ENCODE measurements around the gene PURA.

Gene PURA

DNA sequence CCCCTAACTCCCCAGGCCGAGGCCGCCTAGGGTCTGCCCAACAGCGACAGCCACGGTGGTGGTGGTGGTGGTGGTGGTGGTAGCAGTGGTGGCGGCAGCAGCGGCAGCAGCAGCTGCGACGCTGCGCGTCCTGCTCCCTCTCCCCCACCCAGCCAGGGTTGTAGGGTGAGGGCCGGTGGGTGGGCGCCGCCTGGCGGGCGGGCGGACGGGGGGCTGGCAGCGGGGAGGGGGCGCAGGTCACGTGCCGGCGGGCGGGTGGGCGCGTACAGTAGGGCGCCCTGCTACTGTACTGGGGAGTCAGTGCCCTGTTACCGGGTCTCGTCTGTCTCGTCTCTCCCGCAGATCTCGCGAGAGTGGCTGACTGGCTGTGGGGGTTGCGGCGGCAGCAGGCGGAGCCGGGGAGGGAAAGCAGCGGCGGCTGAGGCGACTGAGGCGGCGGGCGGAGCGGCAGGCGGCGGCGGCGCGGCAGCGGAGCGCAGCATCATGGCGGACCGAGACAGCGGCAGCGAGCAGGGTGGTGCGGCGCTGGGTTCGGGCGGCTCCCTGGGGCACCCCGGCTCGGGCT lies at the start of gene PURA:
Gene PURA, plus strand, starts transcription at position 411 of the 565 bp plus-strand sequence. Its CDS starts 73 bp downstream, at position 484.
- peaks cover 31% of the 10 kb centered on the region for H3K4me1 ChIP-seq (ENCODE audit: insufficient read depth, low read length)
- no peaks in the 10 kb centered on the region for H3K36me3 ChIP-seq (ENCODE audit: insufficient read depth, low read depth, low read length)
- peak within 1 kb of the TSS; percentile 85 for H3K4me3 ChIP-seq (ENCODE audit: low read length)
- no peaks in the 10 kb centered on the region; the same call in 1 of the 2 replicates for H3K9me3 ChIP-seq (ENCODE audit: insufficient read depth, low read depth, low read length)
- H3K27ac ChIP-seq (ENCODE audit: low read length) = no peak within 1 kb of the TSS
- H3K9ac ChIP-seq (ENCODE audit: low read depth, low read length) = peak within 1 kb of the TSS; percentile 54; the same call in 1 of the 2 replicates
- H3K27me3 ChIP-seq (ENCODE audit: insufficient read depth, low read length) = peaks cover 88% of the 10 kb centered on the region

- no peak overlapping the region for H3K9ac ChIP-seq (ENCODE audit: low read depth, low read length)
- no peaks in the 10 kb centered on the region for H3K9me3 ChIP-seq (ENCODE audit: insufficient read depth, low read depth, low read length)
- no peak overlapping the region for H3K4me3 ChIP-seq (ENCODE audit: low read length)
- H3K27me3 ChIP-seq (ENCODE audit: insufficient read depth, low read length) = peaks cover 39% of the 10 kb centered on the region
- H3K36me3 ChIP-seq (ENCODE audit: insufficient read depth, low read depth, low read length) = no peaks in the 10 kb centered on the region
- no peak overlapping the region for H3K27ac ChIP-seq (ENCODE audit: low read length)
- H3K4me1 ChIP-seq (ENCODE audit: insufficient read depth, low read length) = no peaks in the 10 kb centered on the region
Measured at GRCh38 chr5:140072812-140073211, 41.1 kb upstream of the PURA start.

GRCh38 chr5:140073296-140073695 lies 40.6 kb upstream of the PURA start:
- Histone ChIP-seq H3K27ac (ENCODE audit: low read length) (no peak overlapping the region), H3K27me3 (ENCODE audit: insufficient read depth, low read length) (peaks cover 34% of the 10 kb centered on the region), H3K9me3 (ENCODE audit: insufficient read depth, low read depth, low read length) (no peaks in the 10 kb centered on the region), H3K36me3 (ENCODE audit: insufficient read depth, low read depth, low read length) (no peaks in the 10 kb centered on the region), H3K4me1 (ENCODE audit: insufficient read depth, low read length) (no peaks in the 10 kb centered on the region), H3K9ac (ENCODE audit: low read depth, low read length) (no peak overlapping the region), H3K4me3 (ENCODE audit: low read length) (no peak overlapping the region)

GRCh38 chr5:140075371-140075770 lies 38.5 kb upstream of the PURA start:
- Histone ChIP-seq H3K9ac (ENCODE audit: low read depth, low read length) (no peak overlapping the region), H3K9me3 (ENCODE audit: insufficient read depth, low read depth, low read length) (no peaks in the 10 kb centered on the region), H3K4me1 (ENCODE audit: insufficient read depth, low read length) (no peaks in the 10 kb centered on the region), H3K27ac (ENCODE audit: low read length) (no peak overlapping the region), H3K36me3 (ENCODE audit: insufficient read depth, low read depth, low read length) (no peaks in the 10 kb centered on the region), H3K4me3 (ENCODE audit: low read length) (no peak overlapping the region), H3K27me3 (ENCODE audit: insufficient read depth, low read length) (peaks cover 18% of the 10 kb centered on the region)

GRCh38 chr5:140076142-140076541 lies 37.8 kb upstream of the PURA start:
- Histone ChIP-seq H3K9me3 (ENCODE audit: insufficient read depth, low read depth, low read length) (no peaks in the 10 kb centered on the region), H3K4me3 (ENCODE audit: low read length) (no peak overlapping the region), H3K27ac (ENCODE audit: low read length) (no peak overlapping the region), H3K9ac (ENCODE audit: low read depth, low read length) (no peak overlapping the region), H3K4me1 (ENCODE audit: insufficient read depth, low read length) (no peaks in the 10 kb centered on the region), H3K36me3 (ENCODE audit: insufficient read depth, low read depth, low read length) (no peaks in the 10 kb centered on the region), H3K27me3 (ENCODE audit: insufficient read depth, low read length) (peaks cover 18% of the 10 kb centered on the region)

GRCh38 chr5:140076788-140077187 lies 37.1 kb upstream of the PURA start:
- H3K4me3 ChIP-seq (ENCODE audit: low read length) = no peak overlapping the region
- H3K27me3 ChIP-seq (ENCODE audit: insufficient read depth, low read length) = peaks cover 15% of the 10 kb centered on the region
- no peak overlapping the region for H3K9ac ChIP-seq (ENCODE audit: low read depth, low read length)
- H3K36me3 ChIP-seq (ENCODE audit: insufficient read depth, low read depth, low read length) = no peaks in the 10 kb centered on the region
- H3K27ac ChIP-seq (ENCODE audit: low read length) = no peak overlapping the region
- no peaks in the 10 kb centered on the region for H3K9me3 ChIP-seq (ENCODE audit: insufficient read depth, low read depth, low read length)
- H3K4me1 ChIP-seq (ENCODE audit: insufficient read depth, low read length) = no peaks in the 10 kb centered on the region

- no peaks in the 10 kb centered on the region for H3K4me1 ChIP-seq (ENCODE audit: insufficient read depth, low read length)
- H3K27ac ChIP-seq (ENCODE audit: low read length) = no peak overlapping the region
- no peaks in the 10 kb centered on the region for H3K9me3 ChIP-seq (ENCODE audit: insufficient read depth, low read depth, low read length)
- H3K4me3 ChIP-seq (ENCODE audit: low read length) = no peak overlapping the region
- H3K36me3 ChIP-seq (ENCODE audit: insufficient read depth, low read depth, low read length) = no peaks in the 10 kb centered on the region
- peaks cover 23% of the 10 kb centered on the region; the same call in 1 of the 2 replicates for H3K27me3 ChIP-seq (ENCODE audit: insufficient read depth, low read length)
- no peak overlapping the region for H3K9ac ChIP-seq (ENCODE audit: low read depth, low read length)
Measured at GRCh38 chr5:140083120-140083519, 30.8 kb upstream of the PURA start.

GRCh38 chr5:140083650-140084049 lies 30.3 kb upstream of the PURA start:
- Histone ChIP-seq H3K9ac (ENCODE audit: low read depth, low read length) (no peak overlapping the region), H3K27ac (ENCODE audit: low read length) (no peak overlapping the region), H3K9me3 (ENCODE audit: insufficient read depth, low read depth, low read length) (no peaks in the 10 kb centered on the region), H3K4me3 (ENCODE audit: low read length) (no peak overlapping the region), H3K27me3 (ENCODE audit: insufficient read depth, low read length) (peaks cover 23% of the 10 kb centered on the region; the same call in 1 of the 2 replicates), H3K36me3 (ENCODE audit: insufficient read depth, low read depth, low read length) (no peaks in the 10 kb centered on the region), H3K4me1 (ENCODE audit: insufficient read depth, low read length) (no peaks in the 10 kb centered on the region)

GRCh38 chr5:140084541-140084940 lies 29.4 kb upstream of the PURA start:
- H3K4me3 ChIP-seq (ENCODE audit: low read length) = no peak overlapping the region
- H3K4me1 ChIP-seq (ENCODE audit: insufficient read depth, low read length) = no peaks in the 10 kb centered on the region
- no peaks in the 10 kb centered on the region for H3K9me3 ChIP-seq (ENCODE audit: insufficient read depth, low read depth, low read length)
- peaks cover 23% of the 10 kb centered on the region; the same call in 1 of the 2 replicates for H3K27me3 ChIP-seq (ENCODE audit: insufficient read depth, low read length)
- H3K9ac ChIP-seq (ENCODE audit: low read depth, low read length) = no peak overlapping the region
- no peak overlapping the region for H3K27ac ChIP-seq (ENCODE audit: low read length)
- H3K36me3 ChIP-seq (ENCODE audit: insufficient read depth, low read depth, low read length) = no peaks in the 10 kb centered on the region

GRCh38 chr5:140090251-140090650 lies 23.7 kb upstream of the PURA start:
- no peaks in the 10 kb centered on the region for H3K36me3 ChIP-seq (ENCODE audit: insufficient read depth, low read depth, low read length)
- no peak overlapping the region for H3K4me3 ChIP-seq (ENCODE audit: low read length)
- H3K27ac ChIP-seq (ENCODE audit: low read length) = no peak overlapping the region

GRCh38 chr5:140093179-140093578 lies 20.7 kb upstream of the PURA start:
- H3K27me3 ChIP-seq (ENCODE audit: insufficient read depth, low read length) = peaks cover 15% of the 10 kb centered on the region; the same call in 1 of the 2 replicates
- H3K4me1 ChIP-seq (ENCODE audit: insufficient read depth, low read length) = no peaks in the 10 kb centered on the region
- no peaks in the 10 kb centered on the region for H3K9me3 ChIP-seq (ENCODE audit: insufficient read depth, low read depth, low read length)
- no peak overlapping the region for H3K27ac ChIP-seq (ENCODE audit: low read length)
- no peak overlapping the region for H3K9ac ChIP-seq (ENCODE audit: low read depth, low read length)
- H3K4me3 ChIP-seq (ENCODE audit: low read length) = no peak overlapping the region
- H3K36me3 ChIP-seq (ENCODE audit: insufficient read depth, low read depth, low read length) = no peaks in the 10 kb centered on the region

More at GRCh38 chr5:140090251-140090650, 23.7 kb upstream of the PURA start:
- Histone ChIP-seq H3K27me3 (ENCODE audit: insufficient read depth, low read length) (peaks cover 15% of the 10 kb centered on the region; the same call in 1 of the 2 replicates), H3K9me3 (ENCODE audit: insufficient read depth, low read depth, low read length) (no peaks in the 10 kb centered on the region), H3K9ac (ENCODE audit: low read depth, low read length) (no peak overlapping the region), H3K4me1 (ENCODE audit: insufficient read depth, low read length) (no peaks in the 10 kb centered on the region)

DNA sequence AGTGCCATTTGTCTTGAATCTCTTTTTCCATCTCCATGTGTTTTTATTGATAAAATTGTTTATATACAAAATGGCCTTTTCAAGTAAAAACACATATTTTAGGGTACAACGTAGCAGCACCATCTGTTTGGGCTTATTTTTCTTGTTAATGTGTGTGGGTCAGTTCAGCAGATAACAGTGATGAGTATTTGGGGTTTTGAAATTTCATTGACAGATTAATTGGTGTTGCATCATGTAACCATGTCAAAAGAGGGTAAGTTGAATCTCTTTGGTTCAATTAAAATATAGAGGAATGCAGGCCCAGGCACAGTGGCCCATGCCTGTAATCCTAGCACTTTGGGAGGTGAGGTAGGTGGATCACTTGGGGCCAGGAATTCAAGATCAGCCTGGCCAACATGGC lies 20.0 kb upstream of the PURA start:
- H3K4me3 ChIP-seq (ENCODE audit: low read length) = no peak overlapping the region
- H3K27me3 ChIP-seq (ENCODE audit: insufficient read depth, low read length) = peaks cover 15% of the 10 kb centered on the region; the same call in 1 of the 2 replicates

More for the DNA sequence above, 20.0 kb upstream of the PURA start:
- no peak overlapping the region for H3K27ac ChIP-seq (ENCODE audit: low read length)
- no peaks in the 10 kb centered on the region for H3K36me3 ChIP-seq (ENCODE audit: insufficient read depth, low read depth, low read length)
- H3K9me3 ChIP-seq (ENCODE audit: insufficient read depth, low read depth, low read length) = no peaks in the 10 kb centered on the region
- no peaks in the 10 kb centered on the region for H3K4me1 ChIP-seq (ENCODE audit: insufficient read depth, low read length)
- H3K9ac ChIP-seq (ENCODE audit: low read depth, low read length) = no peak overlapping the region
